Esophagus muscularis mucosa (tissue), 4 donors: Measurements from ENCODE around the gene ZMIZ1.

Source experiments
- EP300 ChIP-seq: sonication (generic); formaldehyde crosslinking; IDR thresholded peaks from one replicate; pipeline ENCODE4 v1.6.1; 2017; ENCODE audit warnings: antibody characterized with exemption
- POLR2A ChIP-seq: fragments of 450-650 bp; IDR thresholded peaks from one replicate; pipeline ENCODE4 v1.6.1; 2017; ENCODE audit warnings: antibody characterized with exemption, moderate library complexity, mild to moderate bottlenecking, low read depth
- POLR2AphosphoS5 ChIP-seq, 2 donors: sonication (generic); formaldehyde crosslinking; IDR thresholded peaks; one replicate each; pipeline ENCODE4 v1.6.1; 2017; ENCODE audit warnings: antibody characterized with exemption in 2 of 2
- TF ChIP-seq, protein P1 (sequence below), 3 experiments: fragments of 200-600 bp in 2 of 3; fragments of 450-650 bp in 1 of 3; sonication (generic) in 2 of 3; IDR thresholded peaks; one replicate each; pipeline ENCODE4 v1.5.1; 2017 to 2019; ENCODE audit warnings: antibody characterized with exemption in 3 of 3, mild to moderate bottlenecking in 2 of 3, moderate library complexity in 1 of 3

- TF ChIP-seq POLR2A = no peak
- TF ChIP-seq, protein P1, sequence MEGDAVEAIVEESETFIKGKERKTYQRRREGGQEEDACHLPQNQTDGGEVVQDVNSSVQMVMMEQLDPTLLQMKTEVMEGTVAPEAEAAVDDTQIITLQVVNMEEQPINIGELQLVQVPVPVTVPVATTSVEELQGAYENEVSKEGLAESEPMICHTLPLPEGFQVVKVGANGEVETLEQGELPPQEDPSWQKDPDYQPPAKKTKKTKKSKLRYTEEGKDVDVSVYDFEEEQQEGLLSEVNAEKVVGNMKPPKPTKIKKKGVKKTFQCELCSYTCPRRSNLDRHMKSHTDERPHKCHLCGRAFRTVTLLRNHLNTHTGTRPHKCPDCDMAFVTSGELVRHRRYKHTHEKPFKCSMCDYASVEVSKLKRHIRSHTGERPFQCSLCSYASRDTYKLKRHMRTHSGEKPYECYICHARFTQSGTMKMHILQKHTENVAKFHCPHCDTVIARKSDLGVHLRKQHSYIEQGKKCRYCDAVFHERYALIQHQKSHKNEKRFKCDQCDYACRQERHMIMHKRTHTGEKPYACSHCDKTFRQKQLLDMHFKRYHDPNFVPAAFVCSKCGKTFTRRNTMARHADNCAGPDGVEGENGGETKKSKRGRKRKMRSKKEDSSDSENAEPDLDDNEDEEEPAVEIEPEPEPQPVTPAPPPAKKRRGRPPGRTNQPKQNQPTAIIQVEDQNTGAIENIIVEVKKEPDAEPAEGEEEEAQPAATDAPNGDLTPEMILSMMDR (IDR thresholded peaks at IDR 0.05) = no peak
- no peak for TF ChIP-seq POLR2AphosphoS5 (IDR thresholded peaks at IDR 0.05)
- TF ChIP-seq EP300 = no peak
These were observed 43.5 kb upstream of the ZMIZ1 start for GRCh38 chr10:79025199-79025832.
